Measurements from ENCODE around the gene GMCL2. TPM values are rescaled to one million over a fixed set of nuclear protein-coding genes. Genes with fewer than 3 reads are reported as not detected.
A peak's percentile ranks its signal among the peaks of the same experiment; 100 is the strongest.

GMCL2 gene
- total and polyA plus RNA-seq, 12 donors = not detected

DNA sequence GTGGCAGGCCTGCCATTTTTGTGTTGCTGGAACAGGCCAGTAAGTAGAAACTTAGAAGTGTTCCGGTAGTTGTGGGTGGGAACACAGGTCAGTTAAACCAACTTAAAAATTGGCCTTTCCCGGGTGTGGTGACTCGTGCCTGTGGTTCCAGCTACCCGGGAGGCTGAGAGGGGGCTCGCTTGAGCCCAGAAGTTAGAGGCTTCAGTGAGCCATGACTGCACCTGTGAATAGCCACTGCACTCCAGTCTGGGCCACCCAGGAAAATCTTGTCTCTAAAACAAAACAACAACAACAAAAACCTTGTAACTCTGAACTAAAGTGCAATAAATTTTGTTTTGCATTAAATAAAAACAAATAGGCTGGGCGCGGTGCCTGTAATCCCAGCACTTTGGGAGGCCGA, 32.1 kb downstream of the GMCL2 start:
- WGBS, 4 donors = 67 to 82% (median 78%) methylated on average over 8 of the region's 8 CpGs
- H3K27me3 ChIP-seq = no peaks in the 10 kb centered on the region
- intact Hi-C loops (cut with DNase I) = no loop called here
- peaks cover 20 to 27% of the 10 kb centered on the region in 2 donors for H3K4me1 ChIP-seq (replicated peaks in 1 of 2)
- no peak for DNase-seq
- peaks cover 0 to 13% of the 10 kb centered on the region in 2 donors for H3K36me3 ChIP-seq (replicated peaks in 1 of 2)
- no peak for TF ChIP-seq POLR2A (IDR thresholded peaks at IDR 0.05)
- TF ChIP-seq, protein P1, sequence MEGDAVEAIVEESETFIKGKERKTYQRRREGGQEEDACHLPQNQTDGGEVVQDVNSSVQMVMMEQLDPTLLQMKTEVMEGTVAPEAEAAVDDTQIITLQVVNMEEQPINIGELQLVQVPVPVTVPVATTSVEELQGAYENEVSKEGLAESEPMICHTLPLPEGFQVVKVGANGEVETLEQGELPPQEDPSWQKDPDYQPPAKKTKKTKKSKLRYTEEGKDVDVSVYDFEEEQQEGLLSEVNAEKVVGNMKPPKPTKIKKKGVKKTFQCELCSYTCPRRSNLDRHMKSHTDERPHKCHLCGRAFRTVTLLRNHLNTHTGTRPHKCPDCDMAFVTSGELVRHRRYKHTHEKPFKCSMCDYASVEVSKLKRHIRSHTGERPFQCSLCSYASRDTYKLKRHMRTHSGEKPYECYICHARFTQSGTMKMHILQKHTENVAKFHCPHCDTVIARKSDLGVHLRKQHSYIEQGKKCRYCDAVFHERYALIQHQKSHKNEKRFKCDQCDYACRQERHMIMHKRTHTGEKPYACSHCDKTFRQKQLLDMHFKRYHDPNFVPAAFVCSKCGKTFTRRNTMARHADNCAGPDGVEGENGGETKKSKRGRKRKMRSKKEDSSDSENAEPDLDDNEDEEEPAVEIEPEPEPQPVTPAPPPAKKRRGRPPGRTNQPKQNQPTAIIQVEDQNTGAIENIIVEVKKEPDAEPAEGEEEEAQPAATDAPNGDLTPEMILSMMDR (IDR thresholded peaks at IDR 0.05) = no peak
- no peak overlapping the region for H3K27ac ChIP-seq
- no peaks in the 10 kb centered on the region for H3K9me3 ChIP-seq (replicated peaks in 1 of 3)
- H3K4me3 ChIP-seq = no peak overlapping the region

- Histone ChIP-seq H3K4me3 (peak within 1 kb of the TSS; percentile 50 to 94 (median 66)), H3K4me1 (replicated peaks in 1 of 2) (peaks cover 20 to 27% of the 10 kb centered on the region in 2 donors), H3K36me3 (replicated peaks in 1 of 2) (peaks cover 0 to 27% of the 10 kb centered on the region in 2 donors), H3K27ac (peak within 1 kb of the TSS; percentile 37 to 87 (median 77)), H3K27me3 (no peaks in the 10 kb centered on the region), H3K9me3 (replicated peaks in 1 of 3) (no peaks in the 10 kb centered on the region)
- intact Hi-C loops (cut with DNase I) = no loop called here
- DNase-seq = peak; percentile 99
- WGBS, 4 donors = 2 to 4% (median 3%) methylated on average over 23 to 68 of the region's 68 CpGs
- TF ChIP-seq, protein P1 (IDR thresholded peaks at IDR 0.05) = no peak
- peak; percentile 17 to 84 for TF ChIP-seq POLR2A (IDR thresholded peaks at IDR 0.05)
Observed at GRCh38 chr5:178153530-178154340, 33.4 kb downstream of the GMCL2 start, which contains the start of gene NHP2. Gene NHP2 (minus strand): TSS chr5:178153885. CDS start chr5:178153817, 68 bp downstream.

GRCh38 chr5:178152491-178153444, 34.4 kb downstream of the GMCL2 start:
- TF ChIP-seq, protein P1 (IDR thresholded peaks at IDR 0.05) = no peak
- no peak for TF ChIP-seq POLR2A (IDR thresholded peaks at IDR 0.05)
- Histone ChIP-seq H3K36me3 (replicated peaks in 1 of 2) (peaks cover 0 to 36% of the 10 kb centered on the region in 2 donors), H3K27me3 (no peaks in the 10 kb centered on the region), H3K4me3 (peak overlapping the region; percentile 50 to 94 (median 66)), H3K9me3 (replicated peaks in 1 of 3) (no peaks in the 10 kb centered on the region), H3K4me1 (replicated peaks in 1 of 2) (peaks cover 20 to 27% of the 10 kb centered on the region in 2 donors), H3K27ac (peak overlapping the region in 3 of 5 donors; percentile 77 to 87 (median 79))
- WGBS, 4 donors = 46 to 52% (median 49%) methylated on average over 29 to 31 of the region's 31 CpGs
- intact Hi-C loops (cut with DNase I) = no loop called here
- DNase-seq = no peak
